ENCODE results near the gene CXCL16.

The CXCL16 gene

DNA sequence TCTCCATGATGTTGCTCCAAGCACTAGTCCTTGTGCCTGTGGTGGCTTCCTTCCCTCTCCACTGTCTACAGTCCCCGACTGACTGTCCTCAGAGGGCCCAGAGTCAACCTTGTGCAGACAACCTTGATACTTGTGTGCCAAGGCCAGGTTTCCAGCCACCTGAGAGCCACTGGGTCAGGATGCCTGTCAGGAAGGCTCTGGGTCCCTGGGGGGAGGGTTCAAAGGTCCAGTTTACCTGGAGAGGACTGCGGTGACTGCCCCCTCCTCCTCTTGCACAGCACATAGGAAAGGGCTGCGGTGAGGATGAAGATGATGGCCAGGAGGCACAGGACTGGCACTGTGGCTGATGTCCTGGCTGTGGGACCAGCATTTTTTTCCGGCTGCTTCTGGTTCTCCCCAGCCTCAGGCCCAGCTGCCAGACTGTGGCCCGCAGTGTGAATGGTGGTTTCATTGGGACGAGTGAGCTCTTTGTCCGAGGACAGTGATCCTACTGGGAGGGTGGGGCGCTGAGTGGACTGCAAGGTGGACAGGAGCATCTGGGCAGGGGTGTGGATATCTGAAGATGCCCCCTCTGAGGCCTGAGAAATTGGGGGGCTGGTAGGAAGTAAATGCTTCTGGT is 4.8 kb downstream of the CXCL16 start:
- Histone ChIP-seq H3K27me3 (ENCODE audit: insufficient read depth, low read depth, severe bottlenecking) (peaks cover 11% of the 10 kb centered on the region), H3K4me3 (ENCODE audit: low read depth, low read length) (no peak overlapping the region), H3K9me3 (ENCODE audit: severe bottlenecking) (no peaks in the 10 kb centered on the region), H3K36me3 (0 out of 2 replicates have a peak, but pooled peaks cover 3% of the 10 kb centered on the region), H3K27ac (no peak overlapping the region)
- TF ChIP-seq, protein P1, sequence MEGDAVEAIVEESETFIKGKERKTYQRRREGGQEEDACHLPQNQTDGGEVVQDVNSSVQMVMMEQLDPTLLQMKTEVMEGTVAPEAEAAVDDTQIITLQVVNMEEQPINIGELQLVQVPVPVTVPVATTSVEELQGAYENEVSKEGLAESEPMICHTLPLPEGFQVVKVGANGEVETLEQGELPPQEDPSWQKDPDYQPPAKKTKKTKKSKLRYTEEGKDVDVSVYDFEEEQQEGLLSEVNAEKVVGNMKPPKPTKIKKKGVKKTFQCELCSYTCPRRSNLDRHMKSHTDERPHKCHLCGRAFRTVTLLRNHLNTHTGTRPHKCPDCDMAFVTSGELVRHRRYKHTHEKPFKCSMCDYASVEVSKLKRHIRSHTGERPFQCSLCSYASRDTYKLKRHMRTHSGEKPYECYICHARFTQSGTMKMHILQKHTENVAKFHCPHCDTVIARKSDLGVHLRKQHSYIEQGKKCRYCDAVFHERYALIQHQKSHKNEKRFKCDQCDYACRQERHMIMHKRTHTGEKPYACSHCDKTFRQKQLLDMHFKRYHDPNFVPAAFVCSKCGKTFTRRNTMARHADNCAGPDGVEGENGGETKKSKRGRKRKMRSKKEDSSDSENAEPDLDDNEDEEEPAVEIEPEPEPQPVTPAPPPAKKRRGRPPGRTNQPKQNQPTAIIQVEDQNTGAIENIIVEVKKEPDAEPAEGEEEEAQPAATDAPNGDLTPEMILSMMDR (IDR thresholded peaks at IDR 0.05; ENCODE audit: low read depth, low read length) = no peak
- no peak for DNase-seq

DNA sequence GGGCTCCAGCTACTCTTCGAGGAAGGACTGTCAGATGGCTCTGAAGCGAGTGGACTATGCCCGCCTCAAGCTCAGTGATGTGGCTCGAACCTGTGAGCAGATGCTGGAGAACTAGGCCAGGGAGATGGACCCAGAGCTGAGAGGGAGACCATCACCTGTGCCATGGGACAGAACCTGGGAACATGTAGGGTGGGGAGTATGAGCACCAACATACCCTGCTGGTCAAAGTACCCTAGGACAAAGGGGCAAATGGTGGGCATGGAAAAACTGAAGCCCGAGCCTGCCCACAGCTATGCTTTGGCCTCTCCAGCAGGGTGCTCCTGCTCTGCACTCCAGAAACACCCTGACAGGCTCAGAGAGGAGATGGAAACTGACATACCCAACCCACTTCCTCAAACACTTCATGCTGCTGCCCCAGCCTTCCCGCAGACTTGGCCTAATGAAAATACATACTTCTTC is 6.6 kb downstream of the CXCL16 start:
- H3K27ac ChIP-seq = no peak overlapping the region
- TF ChIP-seq, protein P1 (IDR thresholded peaks at IDR 0.05; ENCODE audit: low read depth, low read length) = peak; percentile 45; the same call in 1 of the 2 replicates
- 0 out of 2 replicates have a peak, but pooled peaks cover 3% of the 10 kb centered on the region for H3K36me3 ChIP-seq
- H3K9me3 ChIP-seq (ENCODE audit: severe bottlenecking) = no peaks in the 10 kb centered on the region
- no peak overlapping the region for H3K4me3 ChIP-seq (ENCODE audit: low read depth, low read length)
- no peaks in the 10 kb centered on the region for H3K27me3 ChIP-seq (ENCODE audit: insufficient read depth, low read depth, severe bottlenecking)
- no peak for DNase-seq

DNA sequence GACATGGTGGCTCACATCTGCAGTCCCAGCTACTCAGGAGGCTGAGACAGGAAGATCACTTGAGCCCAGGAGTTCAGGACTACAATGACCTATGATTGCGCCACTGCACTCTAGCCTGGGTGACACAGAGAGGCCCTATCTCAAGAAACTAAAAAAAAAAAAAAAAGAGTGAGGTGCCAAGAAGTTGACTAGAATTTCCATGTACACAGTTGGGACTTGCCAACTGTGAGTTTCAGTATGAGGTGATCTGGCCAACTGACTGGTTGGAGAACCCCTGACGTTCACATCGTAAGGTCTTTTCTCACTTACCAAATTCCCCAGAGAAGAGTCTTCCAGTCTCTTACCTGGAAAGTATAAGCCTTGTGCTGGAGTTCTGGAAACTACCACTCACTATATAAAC is 11.6 kb downstream of the CXCL16 start:
- Histone ChIP-seq H3K36me3 (no peaks in the 10 kb centered on the region), H3K27ac (no peak overlapping the region), H3K27me3 (ENCODE audit: insufficient read depth, low read depth, severe bottlenecking) (no peaks in the 10 kb centered on the region), H3K9me3 (ENCODE audit: severe bottlenecking) (no peaks in the 10 kb centered on the region), H3K4me3 (ENCODE audit: low read depth, low read length) (no peak overlapping the region)
- TF ChIP-seq, protein P1 (IDR thresholded peaks at IDR 0.05; ENCODE audit: low read depth, low read length) = no peak
- no peak for DNase-seq

DNA sequence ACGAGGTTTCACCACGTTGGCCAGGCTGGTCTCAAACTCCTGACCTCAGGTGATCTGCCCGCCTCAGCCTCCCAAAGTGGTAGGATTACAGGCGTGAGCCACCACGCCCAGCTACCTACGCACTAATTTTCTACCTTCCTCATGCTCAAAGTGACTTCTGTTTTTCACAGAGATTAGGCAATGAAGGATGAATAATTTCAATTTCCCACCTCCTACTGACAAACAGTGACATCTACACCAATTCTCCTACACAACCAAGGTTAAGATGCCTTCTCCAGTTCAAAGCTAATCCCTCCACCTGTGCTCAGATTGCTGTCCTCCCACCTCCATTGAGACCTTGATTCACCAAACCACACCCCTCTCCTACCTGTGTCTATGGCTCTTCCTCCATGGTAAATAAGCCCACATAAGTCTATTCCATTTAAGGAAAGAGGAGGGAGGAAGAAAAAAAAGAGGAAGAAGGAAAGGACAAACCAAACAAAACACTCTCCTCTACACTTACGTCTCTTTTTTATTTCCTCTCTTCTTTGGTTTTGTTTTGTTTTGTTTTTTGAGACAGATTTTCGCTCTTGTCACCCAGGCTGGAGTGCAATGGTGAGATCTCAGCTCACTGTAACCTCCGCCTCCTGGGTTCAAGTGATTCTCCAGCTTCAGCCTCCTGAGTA is 13.9 kb downstream of the CXCL16 start:
- DNase-seq = no peak
- TF ChIP-seq, protein P1 (IDR thresholded peaks at IDR 0.05; ENCODE audit: low read depth, low read length) = no peak
- Histone ChIP-seq H3K9me3 (ENCODE audit: severe bottlenecking) (no peaks in the 10 kb centered on the region), H3K4me3 (ENCODE audit: low read depth, low read length) (no peak overlapping the region), H3K27ac (no peak overlapping the region), H3K36me3 (peaks cover 7% of the 10 kb centered on the region), H3K27me3 (ENCODE audit: insufficient read depth, low read depth, severe bottlenecking) (no peaks in the 10 kb centered on the region)

DNA sequence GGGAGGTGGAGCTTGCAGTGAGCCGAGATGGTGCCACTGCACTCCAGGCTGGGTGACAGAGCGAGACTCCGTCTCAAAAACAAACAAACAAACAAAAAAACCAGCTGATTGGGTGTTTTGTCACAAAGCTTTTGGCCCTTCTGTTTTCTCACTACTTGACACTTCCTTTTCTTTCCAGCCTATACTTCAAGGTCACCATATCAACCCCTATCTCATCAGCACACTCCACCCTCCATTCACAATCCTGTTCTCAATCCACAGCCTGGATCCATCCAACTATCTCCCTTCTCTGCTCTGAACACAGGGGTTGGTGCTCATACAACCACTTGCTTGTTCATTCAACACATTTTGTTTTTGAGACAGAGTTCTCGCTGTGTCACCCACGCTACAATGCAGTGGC is 15.1 kb downstream of the CXCL16 start:
- TF ChIP-seq, protein P1 (IDR thresholded peaks at IDR 0.05; ENCODE audit: low read depth, low read length) = no peak
- Histone ChIP-seq H3K36me3 (peaks cover 16% of the 10 kb centered on the region), H3K27ac (no peak overlapping the region), H3K4me3 (ENCODE audit: low read depth, low read length) (no peak overlapping the region), H3K27me3 (ENCODE audit: insufficient read depth, low read depth, severe bottlenecking) (no peaks in the 10 kb centered on the region), H3K9me3 (ENCODE audit: severe bottlenecking) (no peaks in the 10 kb centered on the region)
- no peak for DNase-seq

Data from WERI-Rb-1 (cell line).